D721Med (cell line): ENCODE measurements around the gene ZNF407.

Experiments
- DNase-seq: peaks from one replicate; pipeline ENCODE4 v3.0.0; 2011; ENCODE audit warnings: low spot score; ENCODE audit not compliant: insufficient read length
- FAIRE-seq: peaks from 2 replicates; lab custom pipeline; 2011; peaks lifted over from hg19 to GRCh38; lab: Jason Lieb, UNC
- TF ChIP-seq, protein P1 (sequence below): IDR thresholded peaks from 2 replicates; pipeline ENCODE4 v1.5.1; 2012; ENCODE audit warnings: mild to moderate bottlenecking, control low read depth; ENCODE audit not compliant: insufficient read depth; ENCODE audit errors: missing control alignments

ZNF407 gene

DNA sequence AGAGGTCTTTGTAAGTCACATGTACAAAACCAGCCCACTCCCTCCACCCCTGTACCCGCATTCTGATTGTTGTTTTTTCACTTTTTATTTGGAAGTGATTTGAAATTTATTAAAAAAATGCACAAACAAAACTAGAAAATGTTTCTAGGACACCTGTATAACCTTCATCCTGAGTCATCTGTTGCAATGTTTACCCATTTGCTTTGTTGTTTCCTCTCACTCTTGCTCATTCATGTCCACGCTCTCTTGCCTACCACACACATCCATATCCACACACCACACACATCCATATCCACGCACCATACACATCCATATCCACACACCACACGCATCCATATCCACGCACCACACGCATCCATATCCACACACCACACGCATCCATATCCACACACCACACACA, 18.8 kb downstream of the ZNF407 start:
- TF ChIP-seq, protein P1, sequence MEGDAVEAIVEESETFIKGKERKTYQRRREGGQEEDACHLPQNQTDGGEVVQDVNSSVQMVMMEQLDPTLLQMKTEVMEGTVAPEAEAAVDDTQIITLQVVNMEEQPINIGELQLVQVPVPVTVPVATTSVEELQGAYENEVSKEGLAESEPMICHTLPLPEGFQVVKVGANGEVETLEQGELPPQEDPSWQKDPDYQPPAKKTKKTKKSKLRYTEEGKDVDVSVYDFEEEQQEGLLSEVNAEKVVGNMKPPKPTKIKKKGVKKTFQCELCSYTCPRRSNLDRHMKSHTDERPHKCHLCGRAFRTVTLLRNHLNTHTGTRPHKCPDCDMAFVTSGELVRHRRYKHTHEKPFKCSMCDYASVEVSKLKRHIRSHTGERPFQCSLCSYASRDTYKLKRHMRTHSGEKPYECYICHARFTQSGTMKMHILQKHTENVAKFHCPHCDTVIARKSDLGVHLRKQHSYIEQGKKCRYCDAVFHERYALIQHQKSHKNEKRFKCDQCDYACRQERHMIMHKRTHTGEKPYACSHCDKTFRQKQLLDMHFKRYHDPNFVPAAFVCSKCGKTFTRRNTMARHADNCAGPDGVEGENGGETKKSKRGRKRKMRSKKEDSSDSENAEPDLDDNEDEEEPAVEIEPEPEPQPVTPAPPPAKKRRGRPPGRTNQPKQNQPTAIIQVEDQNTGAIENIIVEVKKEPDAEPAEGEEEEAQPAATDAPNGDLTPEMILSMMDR: no peak
- FAIRE-seq: no peak
- no peak for DNase-seq

DNA sequence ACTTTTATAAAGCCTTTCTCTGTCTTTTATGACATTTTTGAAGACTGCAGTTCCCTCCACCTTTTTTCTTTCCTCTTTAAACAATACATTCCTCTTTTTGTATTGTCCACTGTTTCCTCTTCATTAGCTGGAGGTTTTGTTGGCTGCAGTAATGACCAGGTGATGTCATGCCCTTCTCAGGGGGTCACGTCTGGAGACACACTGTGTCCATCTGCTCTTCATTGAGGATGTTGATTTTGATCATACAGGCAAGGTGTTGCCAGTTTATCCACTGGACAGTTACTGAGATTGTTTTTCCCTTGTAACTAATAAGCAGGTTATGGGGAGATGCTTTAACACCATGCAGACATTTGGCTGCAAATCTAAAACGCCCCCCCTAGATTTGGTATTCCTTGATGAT, 19.8 kb downstream of the ZNF407 start:
- DNase-seq (no peak), FAIRE-seq (no peak)
- TF ChIP-seq, protein P1: no peak

DNA sequence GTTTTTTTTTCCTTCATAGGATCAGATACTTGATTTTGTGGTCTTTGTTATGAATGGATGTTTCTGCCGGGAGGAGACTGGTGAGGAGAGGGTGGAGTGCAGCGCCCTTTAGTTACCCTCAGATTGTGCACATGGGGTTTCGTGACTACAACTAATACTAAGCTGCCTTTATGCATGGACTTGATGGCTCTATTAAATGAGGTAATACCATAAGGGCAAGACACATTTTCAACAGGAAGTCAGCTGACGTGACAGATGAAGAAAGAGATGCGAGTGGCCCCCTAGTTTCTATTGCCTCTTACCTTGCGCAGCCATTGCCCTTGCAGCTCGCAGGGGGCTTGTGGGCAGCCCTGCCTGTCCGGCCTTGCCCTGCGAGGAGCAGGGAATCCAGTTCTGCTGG, 24.4 kb downstream of the ZNF407 start:
- FAIRE-seq (peak; percentile 92), DNase-seq (no peak)
- TF ChIP-seq, protein P1: no peak

DNA sequence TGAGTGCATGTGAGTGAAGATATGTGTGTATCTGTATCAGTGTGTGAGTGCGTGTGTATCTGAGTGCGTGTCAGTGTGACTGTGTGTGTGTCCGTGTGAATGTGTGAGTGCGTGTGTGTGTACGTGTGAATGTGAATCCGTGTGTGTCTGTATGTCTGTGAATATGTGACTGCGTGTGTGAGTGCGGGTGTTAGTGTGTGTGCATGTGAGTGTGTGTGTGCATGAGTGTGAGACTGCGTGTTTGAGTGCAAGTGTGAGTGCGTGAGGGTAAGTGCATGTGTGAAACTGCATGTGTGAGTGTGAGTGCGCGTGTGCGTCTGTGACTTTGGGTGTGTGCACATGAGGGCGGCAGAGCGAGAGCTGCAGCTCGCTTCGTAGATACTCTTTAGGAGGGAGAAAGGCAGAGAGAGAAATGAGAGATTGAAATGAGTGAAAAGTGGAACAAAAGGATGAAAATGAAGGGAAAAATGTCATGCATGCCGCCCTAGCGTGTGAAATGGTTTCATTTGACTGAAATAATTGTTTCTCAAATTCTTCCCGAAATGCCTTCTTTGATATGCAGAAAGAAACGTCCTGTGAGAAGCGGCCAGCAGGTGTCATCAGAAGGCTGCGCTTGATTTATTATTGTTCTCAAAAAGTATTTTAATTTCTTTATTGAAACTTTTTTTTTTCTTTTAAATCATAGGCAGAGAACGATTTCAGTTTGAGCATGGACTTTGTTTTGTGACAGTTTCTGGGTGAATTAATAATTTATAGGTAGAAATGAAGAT, 25.6 kb downstream of the ZNF407 start:
- no peak for FAIRE-seq
- TF ChIP-seq, protein P1: peak; percentile 44

DNA sequence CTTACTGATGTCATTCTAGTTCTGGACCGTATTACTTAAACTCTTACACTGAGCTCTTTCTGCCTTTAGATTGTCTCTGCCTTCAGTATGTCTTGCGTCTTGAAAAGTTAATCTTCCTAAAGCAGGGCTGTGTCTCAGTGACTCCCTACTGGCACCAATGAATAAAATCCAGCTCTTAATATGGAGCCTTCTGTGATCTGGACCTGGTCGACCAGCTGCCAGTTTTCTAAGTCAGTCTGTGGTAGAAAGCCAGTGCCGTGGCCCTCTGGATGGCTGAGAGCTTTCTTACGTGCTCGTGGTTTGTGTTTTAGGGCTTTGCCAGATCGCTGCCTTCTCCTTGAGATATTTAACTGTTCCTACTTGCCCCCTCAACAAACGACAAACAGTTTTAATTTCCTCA, 26.8 kb downstream of the ZNF407 start:
- no peak for DNase-seq
- TF ChIP-seq, protein P1: no peak
- peak; percentile 100 for FAIRE-seq

More for the DNA sequence above, 25.6 kb downstream of the ZNF407 start:
- DNase-seq: no peak

DNA sequence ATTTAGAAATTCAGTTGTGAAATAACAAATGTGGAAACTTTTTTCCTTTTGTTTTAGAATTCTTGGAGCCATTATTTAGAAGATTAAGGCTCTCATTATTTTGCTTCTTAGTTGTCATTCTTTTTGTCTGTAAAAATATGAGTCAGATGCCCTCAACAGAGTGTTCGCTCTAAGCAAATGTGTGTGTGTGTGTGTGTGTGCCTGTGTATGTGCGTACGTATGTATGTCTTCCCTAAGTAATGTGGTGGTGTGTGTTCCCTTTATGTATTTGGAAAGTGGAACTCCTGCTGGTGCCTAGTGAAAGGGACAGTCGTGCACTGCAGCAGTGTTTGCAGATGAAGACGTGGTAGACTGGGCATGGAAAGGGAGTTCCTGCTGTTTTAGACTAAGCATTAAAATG, 27.5 kb downstream of the ZNF407 start:
- no peak for DNase-seq
- no peak for FAIRE-seq
- TF ChIP-seq, protein P1: no peak
